Measurements from ENCODE around the gene OCA2.

The OCA2 gene

GRCh38 chr15:28079313-28079969 lies 19.7 kb downstream of the OCA2 start:
- no peak for DNase-seq (ENCODE audit: low read depth)

- no peak for DNase-seq (ENCODE audit: low read depth)
These were observed 20.9 kb downstream of the OCA2 start for GRCh38 chr15:28078191-28078719.

DNA sequence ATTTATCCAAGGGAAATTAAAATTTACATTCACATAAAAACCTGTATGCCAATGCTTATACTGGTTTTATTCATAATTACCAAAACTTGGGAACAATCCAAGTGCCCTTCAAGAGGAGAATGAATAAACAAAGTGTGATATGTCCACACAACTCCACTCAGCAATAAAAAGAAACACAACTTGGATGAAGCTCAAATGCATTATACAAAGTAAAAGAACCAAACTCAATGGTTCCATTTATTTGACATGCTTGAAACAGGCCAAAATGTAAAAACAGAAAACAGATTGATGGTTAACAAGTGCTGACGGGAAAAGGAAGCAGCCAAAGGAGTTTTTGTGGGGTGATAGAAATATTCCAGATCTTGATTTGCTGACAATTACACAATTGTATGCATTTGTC lies 23.5 kb downstream of the OCA2 start:
- no peak for DNase-seq (ENCODE audit: low read depth)

- DNase-seq (ENCODE audit: low read depth) = no peak
These were observed 30.2 kb downstream of the OCA2 start for GRCh38 chr15:28068930-28069329.

- DNase-seq (ENCODE audit: low read depth) = no peak
These were observed 32.9 kb downstream of the OCA2 start for GRCh38 chr15:28066231-28066630.

DNA sequence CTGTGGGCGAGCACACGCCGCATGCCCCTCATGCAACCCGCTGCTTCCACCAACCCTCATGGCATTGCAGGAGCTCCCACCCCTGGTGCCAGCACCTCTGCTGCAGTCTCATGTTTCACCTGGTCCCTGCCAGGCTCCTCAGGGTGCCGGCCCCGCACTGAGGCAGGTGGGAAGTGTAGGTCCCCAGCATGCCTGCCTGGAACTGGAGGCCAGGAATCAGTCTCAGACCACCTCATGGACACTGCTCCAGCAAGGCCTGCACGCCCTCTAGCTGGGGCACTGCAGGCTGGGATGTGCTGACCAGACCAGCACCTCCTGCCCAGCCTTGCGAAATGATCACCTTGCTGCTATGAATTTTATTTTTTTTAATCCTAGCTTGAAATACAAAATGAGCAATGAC lies 39.1 kb downstream of the OCA2 start:
- DNase-seq (ENCODE audit: low read depth) = no peak

- DNase-seq (ENCODE audit: low read depth) = no peak
These were observed 41.0 kb downstream of the OCA2 start for GRCh38 chr15:28058082-28058481.

- DNase-seq (ENCODE audit: low read depth) = no peak
These were observed 47.0 kb downstream of the OCA2 start for GRCh38 chr15:28051955-28052633.

DNA sequence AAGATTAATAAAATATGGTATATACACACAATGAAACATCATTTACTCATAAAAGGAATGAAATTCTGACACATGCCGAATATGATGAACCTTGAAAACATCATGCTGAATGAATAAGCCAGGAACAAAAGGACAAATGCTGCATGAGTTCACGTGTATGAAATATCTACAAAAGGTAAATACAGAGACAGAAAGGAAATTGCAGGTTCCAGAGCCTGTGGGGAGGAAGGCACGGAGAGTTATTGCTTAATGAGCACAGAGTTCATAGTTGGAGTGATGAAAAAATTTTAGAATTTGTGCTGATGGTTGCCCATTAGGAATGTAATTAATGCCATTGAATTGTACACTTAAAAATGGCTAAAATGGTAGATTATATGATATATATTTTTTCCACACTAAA lies 49.5 kb downstream of the OCA2 start:
- DNase-seq (ENCODE audit: low read depth) = no peak

GRCh38 chr15:28047277-28047676 lies 51.8 kb downstream of the OCA2 start:
- DNase-seq (ENCODE audit: low read depth) = no peak

GRCh38 chr15:28044121-28044672 lies 54.9 kb downstream of the OCA2 start:
- DNase-seq (ENCODE audit: low read depth) = no peak

- no peak for DNase-seq (ENCODE audit: low read depth)
These were observed 55.4 kb downstream of the OCA2 start for GRCh38 chr15:28043691-28044091.

- no peak for DNase-seq (ENCODE audit: low read depth)
These were observed 61.0 kb downstream of the OCA2 start for GRCh38 chr15:28037969-28038590.

DNA sequence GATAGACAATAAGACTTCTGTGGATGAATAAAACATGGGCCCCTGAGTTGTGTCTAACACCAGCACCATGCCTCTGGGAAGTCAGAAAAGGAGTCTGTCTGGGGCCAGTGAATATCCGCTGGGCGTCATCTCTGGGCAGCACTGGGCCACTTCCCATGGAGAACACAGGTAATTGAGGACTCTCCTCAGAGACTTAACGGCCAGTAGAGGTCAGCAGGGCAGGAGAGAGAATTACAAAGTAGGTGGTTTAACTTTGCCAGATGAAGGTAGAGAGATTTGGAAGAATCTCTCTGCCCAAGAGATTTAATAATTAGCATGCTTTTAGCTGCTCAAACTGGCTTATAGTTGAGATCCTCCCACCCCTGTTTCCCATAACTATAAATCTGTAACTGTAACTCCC lies 65.7 kb downstream of the OCA2 start:
- DNase-seq (ENCODE audit: low read depth) = no peak

DNA sequence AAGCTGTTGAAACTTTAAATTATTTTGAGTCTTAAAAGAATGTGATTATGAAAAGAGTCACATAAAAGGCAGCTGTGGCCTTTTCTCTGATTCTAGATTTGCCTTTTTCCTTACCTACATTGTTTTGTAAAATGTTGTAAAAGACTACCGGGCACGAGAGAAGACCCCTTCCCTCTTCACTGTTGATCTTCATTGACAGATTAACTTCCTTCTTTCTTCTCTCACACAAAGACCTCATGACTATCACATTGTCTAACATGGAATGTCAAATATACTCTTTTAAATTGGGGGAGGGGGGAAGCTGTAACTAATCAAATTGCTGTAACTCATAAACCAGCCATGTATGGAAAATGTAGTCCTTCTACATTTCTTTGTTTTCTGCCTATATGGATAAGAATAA lies 68.3 kb downstream of the OCA2 start:
- DNase-seq (ENCODE audit: low read depth) = no peak

- no peak for DNase-seq (ENCODE audit: low read depth)
These were observed 71.4 kb downstream of the OCA2 start for GRCh38 chr15:28027714-28028076.

GRCh38 chr15:28026764-28027713 lies 72.1 kb downstream of the OCA2 start:
- no peak for DNase-seq (ENCODE audit: low read depth)

- DNase-seq (ENCODE audit: low read depth) = no peak
These were observed 72.9 kb downstream of the OCA2 start for GRCh38 chr15:28026221-28026620.

- no peak for DNase-seq (ENCODE audit: low read depth)
These were observed 73.7 kb downstream of the OCA2 start for GRCh38 chr15:28025413-28025812.

- DNase-seq (ENCODE audit: low read depth) = no peak
These were observed 74.2 kb downstream of the OCA2 start for GRCh38 chr15:28024889-28025250.

DNA sequence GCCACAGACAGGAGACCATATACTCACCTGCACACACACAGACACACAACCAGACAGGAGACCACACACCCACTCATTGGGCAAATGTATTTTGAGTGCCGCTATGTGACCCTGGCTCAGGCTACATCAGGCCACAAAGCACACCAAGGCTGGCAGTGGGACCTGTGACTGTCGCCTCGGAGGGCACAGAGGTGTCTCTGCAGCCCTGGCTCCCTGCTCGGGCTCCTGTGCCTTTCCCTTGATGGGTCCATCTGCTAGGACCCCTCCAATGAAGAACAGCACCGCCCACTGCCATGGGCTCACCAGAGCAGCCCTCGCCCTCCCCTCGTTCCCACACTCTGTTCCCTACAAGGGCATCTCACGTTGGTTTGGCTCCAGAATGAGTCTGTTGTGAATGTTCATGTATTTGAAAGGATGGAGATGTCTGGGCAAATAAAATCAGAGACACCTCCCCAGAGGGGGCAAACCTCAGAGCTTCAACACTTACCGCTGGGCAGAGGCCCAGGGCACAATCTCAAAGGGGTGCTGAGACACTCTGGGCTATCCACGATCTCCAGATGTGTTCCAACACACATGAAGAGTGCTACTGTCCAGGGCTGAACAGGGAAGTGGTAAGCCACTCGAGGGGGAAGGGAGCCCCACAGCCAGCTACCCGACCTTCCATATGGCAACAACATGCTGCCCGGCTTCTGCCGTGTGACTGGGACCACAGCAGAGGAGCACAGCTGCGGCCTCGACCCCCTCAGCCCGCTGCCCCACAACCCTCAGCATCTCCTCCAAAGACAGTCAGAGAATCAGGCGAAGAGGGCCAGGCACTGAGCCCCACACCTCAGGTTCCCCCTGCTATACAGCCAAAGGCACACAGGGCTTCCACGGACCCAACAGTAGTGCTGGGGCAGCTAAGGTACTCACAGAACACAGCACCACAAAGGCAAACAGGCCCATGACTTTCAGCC lies 74.9 kb downstream of the OCA2 start:
- DNase-seq (ENCODE audit: low read depth) = no peak

All from HS-27A (cell line).